H1 (cell line): ENCODE data around the gene PRAME. TPM values are rescaled to one million over a fixed set of nuclear protein-coding genes. Genes with fewer than 3 reads are reported as not detected.

Experiments used
- CTCF ChIA-PET: fragments of 300-600 bp; sonication (Branson Sonifier 250); formaldehyde crosslinking; loops from one replicate; lab custom pipeline; 2021; ENCODE audit not compliant: partially characterized antibody; lab: Charles Lee
- POLR2A ChIA-PET: fragments of 300-600 bp; sonication (Branson Sonifier 250); formaldehyde crosslinking; loops from one replicate; lab custom pipeline; 2021; ENCODE audit warnings: inconsistent platforms; ENCODE audit not compliant: partially characterized antibody; lab: Charles Lee
- DNase-seq, 2 experiments: peaks; one replicate each; pipeline versions ENCODE4 v3.0.0 to v3.0.0-alpha.2; 2010 to 2022; ENCODE audit warnings: low spot score in 2 of 2, low read depth in 1 of 2, mixed read lengths in 1 of 2
- FAIRE-seq: peaks from 2 replicates; lab custom pipeline; 2011; peaks lifted over from hg19 to GRCh38; lab: Jason Lieb, UNC
- H2AFZ ChIP-seq: 2 replicates; pipeline ENCODE4 v1.8.1; 2012; ENCODE audit warnings: low read length, inconsistent platforms
- H2AK5ac ChIP-seq: 2 replicates; pipeline ENCODE4 v1.6.1; 2013; ENCODE audit warnings: low read depth, low read length
- H2BK120ac ChIP-seq: replicated peaks from 2 replicates; pipeline ENCODE3; 2013; ENCODE audit warnings: low read depth, low read length, inconsistent platforms
- H2BK12ac ChIP-seq: 2 replicates; pipeline ENCODE4 v1.6.1; 2013; ENCODE audit warnings: low read depth, low read length
- H2BK15ac ChIP-seq: 2 replicates; pipeline ENCODE4 v1.6.1; 2013; ENCODE audit warnings: low read length
- H2BK20ac ChIP-seq: 2 replicates; pipeline ENCODE4 v1.6.1; 2013; ENCODE audit warnings: low read length
- H2BK5ac ChIP-seq: 2 replicates; pipeline ENCODE4 v1.6.1; 2013; ENCODE audit warnings: low read depth, low read length
- H3K14ac ChIP-seq: 2 replicates; pipeline ENCODE4 v1.6.1; 2013; ENCODE audit warnings: inconsistent platforms; ENCODE audit not compliant: insufficient read length
- H3K18ac ChIP-seq: 2 replicates; pipeline ENCODE4 v1.6.1; 2013; ENCODE audit warnings: low read length; ENCODE audit errors: extremely low read depth
- H3K23ac ChIP-seq: 2 replicates; pipeline ENCODE4 v1.6.1; 2013; ENCODE audit warnings: inconsistent platforms; ENCODE audit not compliant: insufficient read length
- H3K23me2 ChIP-seq: 2 replicates; pipeline ENCODE4 v1.6.1; 2013; ENCODE audit warnings: low read depth, low read length
- H3K27ac ChIP-seq: 2 replicates; pipeline ENCODE4 v1.6.1; 2011; ENCODE audit warnings: low read depth, low read length, inconsistent platforms
- H3K27me3 ChIP-seq, 4 experiments: replicated peaks in 1 of 4; 1 replicate in 1 of 4; 2 replicates in 3 of 4; pipeline versions ENCODE4 v1.6.1 to v1.8.1; 2011 to 2013; ENCODE audit warnings: low read length in 3 of 4, mild to moderate bottlenecking in 3 of 4, inconsistent platforms in 2 of 4, mixed read lengths in 2 of 4, moderate library complexity in 1 of 4; ENCODE audit not compliant: control insufficient read depth in 3 of 4, insufficient read depth in 3 of 4; ENCODE audit errors: extremely low read depth in 1 of 4
- H3K36me3 ChIP-seq, 4 experiments: 2 replicates each; pipeline versions ENCODE4 v1.6.1 to v1.8.1; 2011 to 2013; ENCODE audit warnings: mild to moderate bottlenecking in 4 of 4, low read length in 3 of 4, moderate library complexity in 2 of 4, control low read depth in 1 of 4, inconsistent platforms in 1 of 4; ENCODE audit not compliant: insufficient read depth in 4 of 4, control insufficient read depth in 2 of 4
- H3K4ac ChIP-seq: replicated peaks from 2 replicates; pipeline ENCODE3; 2013; ENCODE audit warnings: low read length, low read depth, mixed read lengths, inconsistent platforms; ENCODE audit not compliant: insufficient read length
- H3K4me1 ChIP-seq, 4 experiments: replicated peaks in 1 of 4; 1 replicate in 1 of 4; 2 replicates in 3 of 4; pipeline versions ENCODE4 v1.6.1 to v1.8.1; 2011 to 2013; ENCODE audit warnings: low read length in 3 of 4, inconsistent platforms in 2 of 4, mixed read lengths in 1 of 4; ENCODE audit not compliant: insufficient read depth in 4 of 4, control insufficient read depth in 3 of 4
- H3K4me2 ChIP-seq, 2 experiments: 2 replicates each; pipeline versions ENCODE4 v1.6.1 to v1.8.1; 2011 to 2013; ENCODE audit warnings: low read depth in 2 of 2, low read length in 2 of 2, control low read depth in 1 of 2, inconsistent platforms in 1 of 2, mild to moderate bottlenecking in 1 of 2; ENCODE audit not compliant: insufficient read depth in 1 of 2
- H3K4me3 ChIP-seq, 4 experiments: fragments of 200-600, 300-600 bp in 1 of 4; sonication (generic), shearing (Covaris generic), sonication (Bioruptor Twin) in 1 of 4; 2 replicates each; pipeline versions ENCODE4 v1.5.1 to v1.8.1; 2011 to 2016; ENCODE audit warnings: low read length in 4 of 4, low read depth in 3 of 4, control low read depth in 2 of 4, inconsistent platforms in 2 of 4, mild to moderate bottlenecking in 2 of 4, mixed read lengths in 1 of 4, moderate library complexity in 1 of 4; ENCODE audit not compliant: insufficient read depth in 2 of 4; ENCODE audit errors: extremely low read depth in 1 of 4
- H3K56ac ChIP-seq: replicated peaks from 2 replicates; pipeline ENCODE3; 2013; ENCODE audit warnings: low read depth, mild to moderate bottlenecking, mixed read lengths, low read length, inconsistent platforms; ENCODE audit not compliant: insufficient read length
- H3K79me1 ChIP-seq: 2 replicates; pipeline ENCODE4 v1.6.1; 2013; ENCODE audit warnings: low read depth, low read length, control low read depth
- H3K79me2 ChIP-seq, 2 experiments: 2 replicates each; pipeline versions ENCODE4 v1.6.1 to v1.8.1; 2012 to 2013; ENCODE audit warnings: low read length in 2 of 2, mild to moderate bottlenecking in 2 of 2, inconsistent platforms in 1 of 2; ENCODE audit not compliant: insufficient read depth in 2 of 2, control insufficient read depth in 1 of 2
- H3K9ac ChIP-seq, 4 experiments: replicated peaks in 1 of 4; 1 replicate in 1 of 4; 2 replicates in 3 of 4; pipeline versions ENCODE4 v1.6.1 to v1.8.1; 2011 to 2013; ENCODE audit warnings: low read depth in 3 of 4, low read length in 3 of 4, control low read depth in 2 of 4, mild to moderate bottlenecking in 2 of 4, moderate library complexity in 2 of 4, inconsistent platforms in 1 of 4; ENCODE audit errors: extremely low read depth in 1 of 4
- H3K9me3 ChIP-seq, 2 experiments: 2 replicates each; pipeline versions ENCODE4 v1.6.1 to v1.8.1; 2012 to 2013; ENCODE audit warnings: mild to moderate bottlenecking in 2 of 2, moderate library complexity in 2 of 2, control low read depth in 1 of 2, inconsistent platforms in 1 of 2, low read depth in 1 of 2, low read length in 1 of 2, mixed read lengths in 1 of 2; ENCODE audit not compliant: insufficient read depth in 2 of 2
- H4K20me1 ChIP-seq, 2 experiments: replicated peaks in 1 of 2; 2 replicates each; pipeline versions ENCODE3 to v1.8.1; 2011 to 2013; ENCODE audit warnings: inconsistent platforms in 2 of 2, low read length in 2 of 2, mild to moderate bottlenecking in 1 of 2; ENCODE audit not compliant: insufficient read depth in 2 of 2, control insufficient read depth in 1 of 2
- H4K5ac ChIP-seq: 2 replicates; pipeline ENCODE4 v1.6.1; 2013; ENCODE audit warnings: low read length, low read depth, mixed read lengths, inconsistent platforms; ENCODE audit not compliant: insufficient read length
- H4K8ac ChIP-seq: 2 replicates; pipeline ENCODE4 v1.8.0; 2013; ENCODE audit warnings: mild to moderate bottlenecking, moderate library complexity, low read length, inconsistent platforms; ENCODE audit not compliant: insufficient read depth; ENCODE audit errors: extremely low read depth
- H4K91ac ChIP-seq: replicated peaks from 2 replicates; pipeline ENCODE3; 2013; ENCODE audit warnings: low read length, mixed read lengths, inconsistent platforms; ENCODE audit not compliant: insufficient read length
- EP300 ChIP-seq, 2 experiments: IDR thresholded peaks; 1 replicate in 1 of 2; 2 replicates in 1 of 2; pipeline ENCODE4 v1.6.1; 2011 to 2012; ENCODE audit warnings: low read depth in 2 of 2, low read length in 2 of 2, mild to moderate bottlenecking in 2 of 2, borderline replicate concordance in 1 of 2, inconsistent platforms in 1 of 2, moderate library complexity in 1 of 2
- GABPA ChIP-seq: IDR thresholded peaks from 2 replicates; pipeline ENCODE4 v1.6.1; 2011; ENCODE audit warnings: mild to moderate bottlenecking, low read length, moderate library complexity, borderline replicate concordance; ENCODE audit not compliant: insufficient read depth
- JUN ChIP-seq: IDR thresholded peaks from 2 replicates; pipeline ENCODE4 v1.6.1; 2011; ENCODE audit warnings: low read depth, mild to moderate bottlenecking, improper control_type of control experiment, low read length
- JUND ChIP-seq: IDR thresholded peaks from 2 replicates; pipeline ENCODE4 v1.6.1; 2011; ENCODE audit warnings: mild to moderate bottlenecking, improper control_type of control experiment, low read length
- POLR2A ChIP-seq, 2 experiments: IDR thresholded peaks; 1 replicate in 1 of 2; 2 replicates in 1 of 2; pipeline ENCODE4 v1.6.1; 2011; ENCODE audit warnings: low read depth in 2 of 2, low read length in 2 of 2, mild to moderate bottlenecking in 2 of 2; ENCODE audit errors: control extremely low read depth in 1 of 2
- POU5F1 ChIP-seq: IDR thresholded peaks from 2 replicates; pipeline ENCODE4 v1.6.1; 2011; ENCODE audit warnings: low read depth, mild to moderate bottlenecking, low read length, moderate library complexity
- SP2 ChIP-seq: IDR thresholded peaks from 2 replicates; pipeline ENCODE4 v1.6.1; 2012; ENCODE audit warnings: mild to moderate bottlenecking, low read length, inconsistent platforms
- TBP ChIP-seq: IDR thresholded peaks from 2 replicates; pipeline ENCODE4 v1.6.1; 2011; ENCODE audit warnings: low read depth, low read length, improper control_type of control experiment
- WGBS, 2 experiments: shearing (Covaris generic) in 1 of 2; methylation state at CpG; one replicate each; pipeline versions ENCODE4 v1.1.6 to v1.1.7; 2013 to 2015; ENCODE audit warnings: low lambda C conversion rate in 2 of 2, mixed read lengths in 2 of 2, inconsistent platforms in 1 of 2, low coverage in 1 of 2, missing lambda C conversion rate in 1 of 2; ENCODE audit not compliant: insufficient replicate concordance in 2 of 2, insufficient coverage in 1 of 2, insufficient read length in 1 of 2; ENCODE audit errors: extremely low coverage in 1 of 2, missing lambda C conversion rate in 1 of 2; 5-methylcytosine and 5-hydroxymethylcytosine counted together
- polyA plus RNA-seq, 7 experiments: library from polyadenylated mRNA; depleted of rRNA in 3 of 7; stranded (reverse) in 5 of 7; unstranded in 2 of 7; fragments of >200 nt in 5 of 7; fragments of 200-250 nt in 2 of 7; gene quantifications; 1 replicate in 5 of 7; 2 replicates in 1 of 7; 4 replicates in 1 of 7; pipeline versions ENCODE4 v1.2.1 to v1.2.3, GENCODE V29; 2011 to 2013; ENCODE audit warnings: missing spikeins in 2 of 7, mixed read lengths in 2 of 7
- total RNA-seq: library from RNA; stranded (reverse); fragmentation: NEBNext Ultra II Directional; extraction: Animal tissue kit (Norgen Biotek cat#: 25700); gene quantifications from 2 replicates; pipeline ENCODE4 v1.2.1, GENCODE V29; 2021
- TF ChIP-seq, protein P1 (sequence below): IDR thresholded peaks from 2 replicates; pipeline ENCODE4 v1.6.1; 2011; ENCODE audit warnings: low read depth, mild to moderate bottlenecking, low read length; ENCODE audit not compliant: insufficient read depth
- TF ChIP-seq, protein P2 (sequence below): IDR thresholded peaks from 2 replicates; pipeline ENCODE4 v1.6.1; 2012; ENCODE audit warnings: low read length, inconsistent platforms

The PRAME gene
- total and polyA plus RNA-seq, 2 of the 8 experiments (the other 6 are each of a cell fraction or from before 2014, with no cell fraction given) = 0.15 to 1.1 TPM

GRCh38 chr22:22556995-22557925 is 1.8 kb downstream of the PRAME start:
- no peak overlapping the region for H3K4me2 ChIP-seq
- no peaks in the 10 kb centered on the region for H3K23me2 ChIP-seq
- H3K27ac ChIP-seq = no peak overlapping the region
- no peaks in the 10 kb centered on the region for H3K36me3 ChIP-seq
- H2AFZ ChIP-seq = no peak overlapping the region
- no peak overlapping the region for H3K56ac ChIP-seq
- H2BK15ac ChIP-seq = no peak overlapping the region
- H3K4me1 ChIP-seq = no peaks in the 10 kb centered on the region
- H2BK5ac ChIP-seq = no peak overlapping the region
- ChIA-PET CTCF (interaction anchor here (1.0 kb wide), 1 partner anchor 11 kb away, joined by 3 read pairs; no protein-coding TSS in a partner anchor), POLR2A (no interaction called here)
- H3K27me3 ChIP-seq = peaks cover 2 to 24% (median 14%) of the 10 kb centered on the region in 4 experiments; a peak in 5 of 7 replicates
- H3K79me2 ChIP-seq = no peaks in the 10 kb centered on the region
- H4K91ac ChIP-seq = no peak overlapping the region
- peaks cover 9 to 42% of the 10 kb centered on the region in 2 experiments for H3K9me3 ChIP-seq
- H2BK20ac ChIP-seq = no peak overlapping the region
- FAIRE-seq (no peak), DNase-seq (no peak)
- H2BK120ac ChIP-seq = no peak overlapping the region
- WGBS, 2 experiments = 89% methylated on average over 23 of the region's 38 CpGs; no CpG with 5 or more reads in 1 of the 2 experiments
- no peak overlapping the region for H4K8ac ChIP-seq
- H2AK5ac ChIP-seq = no peak overlapping the region
- H3K4ac ChIP-seq = no peak overlapping the region
- no peaks in the 10 kb centered on the region for H3K79me1 ChIP-seq
- H4K20me1 ChIP-seq = no peaks in the 10 kb centered on the region
- H3K14ac ChIP-seq = no peak overlapping the region
- no peak overlapping the region for H3K23ac ChIP-seq
- H4K5ac ChIP-seq = no peak overlapping the region
- no peak overlapping the region for H3K4me3 ChIP-seq
- no peak overlapping the region for H3K18ac ChIP-seq
- no peak overlapping the region for H2BK12ac ChIP-seq
- H3K9ac ChIP-seq = no peak overlapping the region
- TF ChIP-seq, protein P1, sequence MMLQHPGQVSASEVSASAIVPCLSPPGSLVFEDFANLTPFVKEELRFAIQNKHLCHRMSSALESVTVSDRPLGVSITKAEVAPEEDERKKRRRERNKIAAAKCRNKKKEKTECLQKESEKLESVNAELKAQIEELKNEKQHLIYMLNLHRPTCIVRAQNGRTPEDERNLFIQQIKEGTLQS = no peak
- TF ChIP-seq, protein P2, sequence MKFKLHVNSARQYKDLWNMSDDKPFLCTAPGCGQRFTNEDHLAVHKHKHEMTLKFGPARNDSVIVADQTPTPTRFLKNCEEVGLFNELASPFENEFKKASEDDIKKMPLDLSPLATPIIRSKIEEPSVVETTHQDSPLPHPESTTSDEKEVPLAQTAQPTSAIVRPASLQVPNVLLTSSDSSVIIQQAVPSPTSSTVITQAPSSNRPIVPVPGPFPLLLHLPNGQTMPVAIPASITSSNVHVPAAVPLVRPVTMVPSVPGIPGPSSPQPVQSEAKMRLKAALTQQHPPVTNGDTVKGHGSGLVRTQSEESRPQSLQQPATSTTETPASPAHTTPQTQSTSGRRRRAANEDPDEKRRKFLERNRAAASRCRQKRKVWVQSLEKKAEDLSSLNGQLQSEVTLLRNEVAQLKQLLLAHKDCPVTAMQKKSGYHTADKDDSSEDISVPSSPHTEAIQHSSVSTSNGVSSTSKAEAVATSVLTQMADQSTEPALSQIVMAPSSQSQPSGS = no peak
- TF ChIP-seq POU5F1 = no peak
- no peak for TF ChIP-seq GABPA
- no peak for TF ChIP-seq EP300 (IDR thresholded peaks at IDR 0.05; ENCODE audit: borderline replicate concordance in 1 of 2, low read depth in 2 of 2, low read length in 2 of 2)
- no peak for TF ChIP-seq SP2
- TF ChIP-seq TBP = no peak
- TF ChIP-seq JUND = no peak
- no peak for TF ChIP-seq POLR2A (IDR thresholded peaks at IDR 0.05; ENCODE audit: control extremely low read depth in 1 of 2, low read depth in 2 of 2, low read length in 2 of 2)
- TF ChIP-seq JUN = no peak
